CD14-positive monocyte (primary cell): ENCODE measurements around the gene GNPAT. TPM values are rescaled to one million over a fixed set of nuclear protein-coding genes. Genes with fewer than 3 reads are reported as not detected.

Source experiments
- DNase-seq, 3 donors: peaks; one replicate each; pipeline ENCODE4 v3.0.0-alpha.2; 2011 to 2022
- H2AFZ ChIP-seq: 2 replicates; pipeline ENCODE4 v1.6.0; 2012; ENCODE audit warnings: mild to moderate bottlenecking, low read depth, low read length, inconsistent platforms; ENCODE audit not compliant: insufficient read depth, poor library complexity, severe bottlenecking
- H3K27ac ChIP-seq, 2 donors: 1 replicate in 1 of 2; 2 replicates in 1 of 2; pipeline ENCODE4 v1.5.1; 2012 to 2013; ENCODE audit warnings: low read length in 2 of 2, control low read depth in 1 of 2, inconsistent platforms in 1 of 2, low read depth in 1 of 2, mild to moderate bottlenecking in 1 of 2
- H3K27me3 ChIP-seq, 2 donors: one replicate each; pipeline versions ENCODE4 v1.6.0 to v1.6.1; 2011 to 2013; ENCODE audit warnings: low read length in 2 of 2; ENCODE audit not compliant: control insufficient read depth in 2 of 2, insufficient read depth in 2 of 2
- H3K36me3 ChIP-seq, 2 donors: replicated peaks in 1 of 2; 1 replicate in 1 of 2; 2 replicates in 1 of 2; pipeline versions ENCODE4 v1.5.1 to v1.6.1; 2012 to 2013; ENCODE audit warnings: low read length in 2 of 2, control low read depth in 1 of 2, inconsistent platforms in 1 of 2, mild to moderate bottlenecking in 1 of 2; ENCODE audit not compliant: insufficient read depth in 2 of 2, control insufficient read depth in 1 of 2
- H3K4me1 ChIP-seq, 2 donors: 1 replicate in 1 of 2; 2 replicates in 1 of 2; pipeline versions ENCODE4 v1.5.1 to v1.6.1; 2012 to 2013; ENCODE audit warnings: low read length in 2 of 2, control low read depth in 1 of 2, inconsistent platforms in 1 of 2, mild to moderate bottlenecking in 1 of 2, moderate library complexity in 1 of 2; ENCODE audit not compliant: insufficient read depth in 2 of 2, control insufficient read depth in 1 of 2
- H3K4me2 ChIP-seq: replicated peaks from 2 replicates; pipeline ENCODE3; 2012; ENCODE audit warnings: low read length, moderate library complexity, mild to moderate bottlenecking; ENCODE audit not compliant: poor library complexity, severe bottlenecking; ENCODE audit errors: extremely low read depth
- H3K4me3 ChIP-seq, 3 experiments: fragments of 200-600 bp in 1 of 3; sonication (generic) in 1 of 3; replicated peaks in 1 of 3; 1 replicate in 2 of 3; 2 replicates in 1 of 3; pipeline ENCODE4 v1.5.1; 2011 to 2013; ENCODE audit warnings: low read length in 3 of 3, mild to moderate bottlenecking in 3 of 3, control low read depth in 2 of 3, low read depth in 2 of 3, inconsistent platforms in 1 of 3, moderate library complexity in 1 of 3
- H3K79me2 ChIP-seq: 2 replicates; pipeline ENCODE4 v1.6.0; 2012; ENCODE audit warnings: mild to moderate bottlenecking, control low read depth, inconsistent platforms, low read length, moderate library complexity; ENCODE audit not compliant: insufficient read depth
- H3K9ac ChIP-seq: 2 replicates; pipeline ENCODE4 v1.6.0; 2017; ENCODE audit warnings: low read length, mild to moderate bottlenecking; ENCODE audit not compliant: insufficient read depth, poor library complexity, severe bottlenecking
- H3K9me3 ChIP-seq, 2 donors: replicated peaks in 1 of 2; 1 replicate in 1 of 2; 2 replicates in 1 of 2; pipeline versions ENCODE4 v1.5.1 to v1.6.1; 2012 to 2013; ENCODE audit warnings: low read length in 2 of 2, control low read depth in 1 of 2; ENCODE audit not compliant: control insufficient read depth in 1 of 2, insufficient read depth in 1 of 2
- H4K20me1 ChIP-seq: 2 replicates; pipeline ENCODE4 v1.6.0; 2012; ENCODE audit warnings: mild to moderate bottlenecking, low read length, control low read depth, moderate library complexity; ENCODE audit not compliant: insufficient read depth
- H3K27ac Mint-ChIP-seq, 7 donors: one replicate each; pipeline ENCODE4 v1.8.0; 2020; ENCODE audit warnings: mild to moderate bottlenecking in 7 of 7, mixed read lengths in 7 of 7, moderate library complexity in 6 of 7, inconsistent platforms in 2 of 7
- H3K27me3 Mint-ChIP-seq, 3 donors: one replicate each; pipeline ENCODE4 v1.8.0; 2021 to 2022; ENCODE audit warnings: low read depth in 3 of 3, mild to moderate bottlenecking in 3 of 3, mixed read lengths in 3 of 3, moderate library complexity in 3 of 3, inconsistent platforms in 1 of 3
- H3K36me3 Mint-ChIP-seq, 2 donors: one replicate each; pipeline ENCODE4 v1.8.0; 2020; ENCODE audit warnings: mixed read lengths in 2 of 2, inconsistent platforms in 1 of 2, mild to moderate bottlenecking in 1 of 2
- H3K4me1 Mint-ChIP-seq: one replicate; pipeline ENCODE4 v1.8.0; 2020; ENCODE audit warnings: mild to moderate bottlenecking, mixed read lengths
- H3K4me3 Mint-ChIP-seq, 2 donors: one replicate each; pipeline ENCODE4 v1.8.0; 2020; ENCODE audit warnings: mild to moderate bottlenecking in 2 of 2, mixed read lengths in 2 of 2, moderate library complexity in 1 of 2
- H3K9me3 Mint-ChIP-seq, 7 donors: one replicate each; pipeline ENCODE4 v1.8.0; 2020 to 2022; ENCODE audit warnings: mixed read lengths in 7 of 7, mild to moderate bottlenecking in 6 of 7, moderate library complexity in 6 of 7, inconsistent platforms in 2 of 7
- WGBS: methylation state at CpG from one replicate; pipeline ENCODE4 v1.1.5; 2013; ENCODE audit warnings: missing lambda C conversion rate; ENCODE audit not compliant: insufficient coverage; 5-methylcytosine and 5-hydroxymethylcytosine counted together
- intact Hi-C, 2 donors: fragments of 100-400 bp; cut with micrococcal nuclease; formaldehyde crosslinking; loops; one replicate each; pipeline versions ENCODE4 v1.15.0 to v1.15.1; 2023
- polyA plus RNA-seq, 3 donors: library from polyadenylated mRNA; depleted of rRNA in 1 of 3; unstranded in 2 of 3; stranded (reverse) in 1 of 3; fragments of 300-500 nt in 2 of 3; fragments of >200 nt in 1 of 3; fragmentation: Illumina TruSeq in 2 of 3; gene quantifications; 1 replicate in 2 of 3; 2 replicates in 1 of 3; pipeline ENCODE4 v1.2.3, GENCODE V29; 2012 to 2021
- TF ChIP-seq, protein P1 (sequence below): fragments of 200-600 bp; IDR thresholded peaks from one replicate; pipeline ENCODE4 v1.8.0; 2022; ENCODE audit warnings: antibody characterized with exemption, mild to moderate bottlenecking

The GNPAT gene
- polyA plus RNA-seq, 3 donors = 20.8 to 40.3 (median 34.8) TPM

DNA sequence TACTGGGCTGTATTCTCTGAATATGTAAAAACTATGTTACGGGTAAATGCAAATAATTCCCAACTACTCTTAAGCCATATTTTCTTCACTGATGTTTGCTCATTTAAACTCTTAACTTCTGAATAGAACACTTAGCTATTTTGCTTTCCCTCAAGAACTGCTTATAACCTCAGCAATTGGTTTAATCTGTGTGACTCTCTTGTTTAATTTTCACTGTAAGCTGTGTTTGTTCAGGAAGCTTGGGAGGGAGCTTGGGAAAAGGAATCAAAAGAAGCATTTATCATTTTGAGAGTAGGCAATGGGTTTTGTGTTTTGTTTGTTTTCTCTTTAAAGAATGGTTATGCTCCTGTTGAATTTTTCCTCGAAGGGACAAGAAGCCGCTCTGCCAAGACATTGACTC lies 24.4 kb downstream of the GNPAT start:
- H3K79me2 ChIP-seq = no peaks in the 10 kb centered on the region
- H3K9me3 Mint-ChIP-seq = no peaks in the 10 kb centered on the region
- H3K4me1 Mint-ChIP-seq = no peaks in the 10 kb centered on the region
- H3K27me3 ChIP-seq = no peaks in the 10 kb centered on the region
- H3K4me3 ChIP-seq = no peak overlapping the region
- no peak overlapping the region for H3K9ac ChIP-seq
- peaks cover 86 to 98% of the 10 kb centered on the region in 2 donors for H3K36me3 Mint-ChIP-seq
- no peak overlapping the region for H3K4me2 ChIP-seq
- H3K4me1 ChIP-seq = no peaks in the 10 kb centered on the region
- TF ChIP-seq, protein P1, sequence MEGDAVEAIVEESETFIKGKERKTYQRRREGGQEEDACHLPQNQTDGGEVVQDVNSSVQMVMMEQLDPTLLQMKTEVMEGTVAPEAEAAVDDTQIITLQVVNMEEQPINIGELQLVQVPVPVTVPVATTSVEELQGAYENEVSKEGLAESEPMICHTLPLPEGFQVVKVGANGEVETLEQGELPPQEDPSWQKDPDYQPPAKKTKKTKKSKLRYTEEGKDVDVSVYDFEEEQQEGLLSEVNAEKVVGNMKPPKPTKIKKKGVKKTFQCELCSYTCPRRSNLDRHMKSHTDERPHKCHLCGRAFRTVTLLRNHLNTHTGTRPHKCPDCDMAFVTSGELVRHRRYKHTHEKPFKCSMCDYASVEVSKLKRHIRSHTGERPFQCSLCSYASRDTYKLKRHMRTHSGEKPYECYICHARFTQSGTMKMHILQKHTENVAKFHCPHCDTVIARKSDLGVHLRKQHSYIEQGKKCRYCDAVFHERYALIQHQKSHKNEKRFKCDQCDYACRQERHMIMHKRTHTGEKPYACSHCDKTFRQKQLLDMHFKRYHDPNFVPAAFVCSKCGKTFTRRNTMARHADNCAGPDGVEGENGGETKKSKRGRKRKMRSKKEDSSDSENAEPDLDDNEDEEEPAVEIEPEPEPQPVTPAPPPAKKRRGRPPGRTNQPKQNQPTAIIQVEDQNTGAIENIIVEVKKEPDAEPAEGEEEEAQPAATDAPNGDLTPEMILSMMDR = no peak
- intact Hi-C loops = no loop called here
- no peaks in the 10 kb centered on the region for H3K9me3 ChIP-seq
- DNase-seq = no peak
- H3K27ac ChIP-seq = no peak overlapping the region
- H3K36me3 ChIP-seq = peaks cover 90 to 99% of the 10 kb centered on the region in 2 donors
- no peak overlapping the region for H3K4me3 Mint-ChIP-seq
- WGBS = no CpG with 5 or more reads among the region's 3 CpGs
- peaks cover 0 to under 1% (median 0%) of the 10 kb centered on the region in 3 donors for H3K27me3 Mint-ChIP-seq
- no peak overlapping the region for H3K27ac Mint-ChIP-seq
- no peak overlapping the region for H2AFZ ChIP-seq
- H4K20me1 ChIP-seq = no peaks in the 10 kb centered on the region

DNA sequence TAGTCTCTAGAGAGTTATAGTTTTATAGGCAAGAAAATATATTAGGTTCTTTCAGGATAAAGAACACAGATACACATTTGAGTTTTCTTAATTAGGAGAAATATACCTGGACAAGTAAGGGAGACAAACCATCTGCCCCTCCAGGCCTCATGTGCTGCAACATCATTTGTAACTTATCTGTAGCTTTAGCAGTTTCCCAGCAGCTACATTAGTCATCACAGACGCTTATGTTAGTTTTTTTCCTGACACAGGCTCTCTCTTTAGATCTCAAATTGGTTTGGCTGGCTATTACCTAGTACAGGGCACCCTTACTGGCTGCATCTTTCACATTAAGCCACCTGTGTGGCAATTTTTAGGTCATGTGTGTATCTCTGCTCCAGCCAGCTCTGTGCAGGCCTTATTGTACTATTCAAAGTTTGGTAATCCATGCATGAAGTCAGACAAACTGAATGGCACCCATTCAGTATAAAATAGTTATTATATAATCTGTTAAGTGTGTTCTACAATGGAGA lies 25.9 kb downstream of the GNPAT start:
- Histone ChIP-seq H3K27me3 (no peaks in the 10 kb centered on the region), H4K20me1 (no peaks in the 10 kb centered on the region), H3K4me1 (no peaks in the 10 kb centered on the region), H3K4me3 (no peak overlapping the region), H3K27ac (no peak overlapping the region), H3K9me3 (no peaks in the 10 kb centered on the region), H3K9ac (no peak overlapping the region), H3K4me2 (no peak overlapping the region), H2AFZ (no peak overlapping the region), H3K36me3 (peaks cover 86 to 99% of the 10 kb centered on the region in 2 donors), H3K79me2 (no peaks in the 10 kb centered on the region)
- DNase-seq = no peak
- no peaks in the 10 kb centered on the region for H3K4me1 Mint-ChIP-seq
- no peaks in the 10 kb centered on the region for H3K9me3 Mint-ChIP-seq
- TF ChIP-seq, protein P1 = no peak
- WGBS = no CpG with 5 or more reads among the region's 1 CpG
- H3K36me3 Mint-ChIP-seq = peaks cover 87 to 98% of the 10 kb centered on the region in 2 donors
- no peaks in the 10 kb centered on the region for H3K27me3 Mint-ChIP-seq
- intact Hi-C loops = no loop called here
- H3K27ac Mint-ChIP-seq = no peak overlapping the region
- H3K4me3 Mint-ChIP-seq = no peak overlapping the region
